GM21390 (cell line): ENCODE measurements around the gene PITPNM3.
"Not testable (repeated sequence)": the region's sequence is repeated elsewhere in the genome, so short reads cannot be mapped to it uniquely, and the experiment has no call there.

Source experiments
- ATAC-seq: cut with Tn5 transposase; IDR thresholded peaks from one replicate; pipeline ENCODE4 v1.9.1; 2021; ENCODE audit not compliant: unreplicated experiment

PITPNM3 gene

DNA sequence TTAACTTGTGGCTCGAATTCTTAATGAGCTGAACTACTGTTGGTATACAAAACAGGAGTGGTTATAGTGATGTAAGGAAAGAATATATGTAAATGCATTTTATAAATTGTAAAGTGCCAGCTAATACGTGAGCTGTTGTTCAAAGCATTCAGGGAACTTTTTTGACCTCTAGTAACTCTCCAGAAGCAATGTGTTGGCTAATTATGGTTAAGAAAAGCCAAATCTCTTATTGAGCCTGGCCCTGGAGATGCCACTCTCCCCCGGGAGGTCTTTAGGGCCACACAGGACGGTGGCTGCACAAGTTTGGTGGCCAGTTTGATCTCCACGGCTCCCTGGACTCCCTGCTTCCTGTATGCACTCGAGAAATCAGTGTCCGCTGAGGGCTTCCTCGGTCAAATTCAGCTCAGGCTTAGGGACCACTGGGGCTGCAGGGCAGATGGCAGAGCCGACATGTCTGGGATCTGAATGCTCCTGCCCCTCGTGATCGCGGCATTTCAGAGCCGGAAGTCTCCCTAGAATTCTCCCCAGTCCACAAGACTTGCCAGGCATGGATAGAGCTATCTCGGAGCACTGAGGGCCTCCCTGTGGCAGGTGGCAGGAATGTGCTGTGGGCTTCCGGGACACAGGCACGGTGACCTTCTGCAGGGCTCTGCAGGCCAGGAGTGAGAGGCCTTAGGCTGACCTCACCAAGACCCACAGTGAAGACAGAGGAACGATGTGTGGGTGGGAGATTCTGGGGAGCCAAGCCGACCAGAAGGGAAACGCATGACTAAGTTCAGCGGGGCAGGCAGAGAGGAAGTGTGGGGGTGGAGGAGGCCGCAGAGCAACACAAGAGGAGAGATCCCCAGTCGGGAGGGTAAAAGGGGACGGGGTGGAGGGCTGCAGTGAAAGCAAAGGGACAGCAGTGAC, 18.6 kb upstream of the PITPNM3 start:
- no peak for ATAC-seq

DNA sequence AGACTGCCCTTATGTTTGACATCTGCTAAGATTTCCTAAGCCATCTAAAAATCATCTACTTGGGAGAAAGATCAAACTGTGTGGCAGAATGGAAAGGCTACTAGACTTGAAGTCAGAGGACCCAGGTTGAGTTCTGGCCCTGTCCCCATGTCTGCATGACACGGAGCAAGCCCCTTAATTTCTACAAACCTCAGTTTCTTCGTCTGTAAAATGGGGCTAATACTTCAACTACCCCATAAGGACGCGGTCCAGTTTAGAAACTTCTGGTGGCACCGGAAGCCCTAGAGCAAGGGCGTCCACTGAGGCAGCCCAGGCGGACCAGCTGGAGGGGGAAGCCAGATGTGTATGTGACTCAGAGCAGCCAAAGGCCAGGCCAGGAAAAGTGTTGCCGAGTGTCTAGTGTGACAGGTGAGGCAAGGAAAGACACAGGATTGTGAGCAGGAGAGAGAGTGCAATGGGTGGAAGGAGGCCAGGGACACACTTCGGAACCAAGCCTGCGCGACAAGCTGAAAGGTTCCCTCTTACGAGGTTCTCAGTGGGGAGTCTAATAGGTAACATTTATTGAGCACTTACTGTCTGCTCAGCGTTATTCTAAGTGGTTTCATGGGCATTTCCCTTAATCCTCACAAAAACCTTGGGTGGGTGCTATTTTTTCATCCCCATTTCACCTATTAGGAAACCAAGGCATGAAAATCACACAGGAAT, 17.8 kb upstream of the PITPNM3 start:
- ATAC-seq = no peak

DNA sequence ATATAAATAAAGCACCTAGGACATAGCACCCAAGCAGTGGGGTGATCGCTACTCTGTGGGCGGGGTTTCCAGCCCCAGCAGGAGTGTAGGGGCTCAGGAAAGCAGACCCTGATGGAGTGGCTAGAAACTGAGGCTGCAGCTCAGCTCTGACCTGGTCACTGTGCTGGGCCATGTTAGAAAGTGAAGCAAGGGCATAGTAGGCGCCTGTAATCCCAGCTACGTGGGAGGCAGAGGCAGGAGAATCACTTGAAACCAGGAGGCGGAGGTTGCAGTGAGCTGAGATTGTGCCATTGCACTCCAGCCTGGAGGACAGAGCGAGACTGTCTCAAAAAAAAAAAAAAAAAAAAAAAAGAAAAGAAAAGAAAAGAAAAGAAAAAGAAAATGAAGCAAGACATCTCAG, 17.1 kb upstream of the PITPNM3 start:
- ATAC-seq = not testable (repeated sequence)

DNA sequence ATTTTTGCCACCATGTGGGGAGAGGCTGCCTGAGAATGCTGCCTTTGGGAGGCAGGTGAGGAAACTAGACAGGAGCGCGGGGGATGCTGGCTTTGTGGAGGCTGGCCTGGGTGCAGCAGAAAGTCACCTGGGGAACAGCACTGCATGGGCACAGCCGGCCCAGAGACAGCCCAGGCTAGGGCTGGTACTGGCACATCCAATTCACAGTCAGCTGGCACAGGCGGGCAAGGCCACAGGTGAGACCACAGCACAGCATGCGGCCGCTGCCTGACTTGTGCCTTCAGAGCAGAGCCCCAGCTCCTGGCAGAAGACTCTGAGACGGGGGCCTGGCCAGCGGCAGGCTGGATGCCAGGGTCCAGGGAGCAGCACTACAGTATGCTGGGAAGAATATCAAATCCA, 16.6 kb upstream of the PITPNM3 start:
- no peak for ATAC-seq

DNA sequence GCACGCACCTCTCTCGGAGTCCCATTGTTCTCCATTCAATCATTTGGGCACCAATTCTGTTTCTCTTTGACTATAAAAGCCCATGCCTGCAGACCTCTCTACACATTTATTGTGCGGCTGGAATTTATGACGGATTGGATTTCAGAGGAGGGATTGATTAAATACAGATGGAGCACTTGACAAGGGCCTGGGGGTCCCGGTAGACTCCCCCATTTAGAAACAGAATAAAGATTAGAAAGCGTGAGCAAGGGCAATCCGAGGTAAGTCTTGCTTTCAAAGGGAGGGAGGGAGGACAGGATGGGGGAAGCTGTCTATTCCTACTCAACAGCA, 15.1 kb upstream of the PITPNM3 start:
- ATAC-seq = no peak

DNA sequence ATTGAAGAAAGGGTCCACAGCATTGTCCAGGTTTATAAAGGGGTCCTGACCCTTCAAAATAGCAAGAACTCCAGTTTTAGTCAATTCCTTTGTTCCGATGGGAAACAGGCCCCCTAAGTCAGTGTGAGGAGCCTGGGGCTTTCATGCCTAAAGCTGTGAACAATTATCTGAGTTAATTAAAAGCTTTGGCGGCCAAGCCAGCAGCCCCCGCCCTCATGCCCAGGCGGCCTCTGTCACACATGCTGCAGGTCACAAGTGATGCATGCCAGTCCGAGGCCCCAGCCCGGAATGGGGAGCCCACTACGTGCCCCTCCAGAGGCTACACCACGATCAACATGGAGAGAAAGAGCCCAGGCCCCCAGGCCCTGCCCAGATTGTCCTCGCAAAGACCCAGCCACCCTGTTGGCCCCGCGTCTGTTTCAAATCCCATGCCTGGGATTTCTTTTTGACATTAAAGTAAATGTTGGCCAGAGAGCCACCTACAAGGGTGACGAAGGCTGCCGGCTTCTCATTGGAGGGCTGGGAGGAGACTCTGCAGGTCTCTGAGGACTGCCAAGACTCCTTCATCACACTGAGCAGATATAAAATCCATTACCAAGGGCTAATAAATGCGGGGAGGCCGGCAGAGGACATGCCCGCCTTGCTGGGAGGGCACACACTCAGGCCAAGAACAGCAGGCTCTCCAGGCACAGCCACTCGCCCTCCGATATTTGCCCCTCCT, 14.5 kb upstream of the PITPNM3 start:
- no peak for ATAC-seq

DNA sequence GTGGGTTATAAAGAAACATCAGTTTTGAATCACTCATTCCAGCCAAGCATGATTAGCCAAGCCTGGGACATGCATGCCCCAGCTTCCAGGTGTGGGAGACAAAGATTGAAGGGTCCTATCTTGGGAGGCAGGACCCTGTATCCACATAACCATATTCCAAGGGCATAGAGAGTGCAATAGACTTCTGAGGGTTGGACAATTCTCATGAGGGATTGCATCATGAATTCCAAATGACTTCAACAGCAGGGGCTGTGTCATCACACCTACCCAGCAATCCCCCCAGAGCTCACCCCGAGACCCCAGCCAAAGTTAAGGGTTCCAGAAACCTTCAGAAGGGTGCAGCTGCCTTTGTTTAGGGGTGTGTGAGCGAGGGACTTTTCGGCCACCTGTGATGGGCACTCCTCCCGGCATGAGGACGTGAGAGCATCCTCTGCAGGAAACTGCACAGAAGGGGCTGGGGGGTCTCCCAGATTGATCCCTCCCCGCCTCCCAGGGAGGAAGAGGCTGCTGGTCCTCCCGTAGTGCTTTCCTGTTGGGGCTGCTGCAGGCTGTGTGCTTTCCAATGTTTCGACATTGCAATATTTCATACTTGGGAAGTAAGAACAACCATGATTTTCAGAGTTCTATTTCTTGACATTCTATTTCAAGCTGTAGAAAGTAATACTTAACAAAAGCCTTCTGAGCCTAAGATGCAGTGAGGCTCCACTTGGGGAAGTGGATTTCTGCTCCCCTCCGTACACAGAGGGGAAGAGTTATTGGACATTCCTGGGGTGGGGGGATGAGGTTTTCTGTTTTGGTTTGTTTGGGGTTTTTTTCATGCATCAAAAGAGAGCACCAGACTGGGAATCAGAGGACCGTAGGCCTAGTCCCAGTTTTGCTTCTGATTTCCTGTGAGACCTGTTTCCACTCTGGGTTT, 13.3 kb upstream of the PITPNM3 start:
- no peak for ATAC-seq

DNA sequence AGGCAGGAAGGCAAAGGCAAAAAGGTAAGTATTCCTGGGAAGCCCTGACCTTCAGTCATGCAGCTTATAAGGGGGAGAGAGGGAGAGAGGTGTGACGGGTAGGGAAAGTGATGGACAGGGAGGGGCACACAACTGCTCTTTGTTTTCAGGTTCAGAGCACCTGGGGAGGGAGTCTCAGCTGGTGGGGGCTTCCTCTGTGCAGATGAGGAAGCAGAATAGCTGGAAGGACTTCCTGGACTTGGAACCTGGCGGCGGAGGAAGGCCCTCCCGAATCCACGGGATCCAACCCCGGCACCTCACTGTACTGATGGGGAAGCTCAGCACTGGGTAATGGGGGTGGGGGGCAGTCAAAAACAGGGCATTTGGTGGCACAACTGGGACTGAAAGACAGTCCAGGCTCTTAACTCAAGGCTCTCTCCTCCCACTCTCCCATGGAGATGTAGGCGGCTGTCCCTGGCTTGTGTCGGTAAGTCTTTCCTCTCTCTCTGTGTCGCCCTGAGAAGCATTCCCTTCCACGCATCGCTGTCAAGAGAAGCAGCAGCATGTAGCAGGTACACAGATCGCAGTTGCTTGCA, 11.9 kb upstream of the PITPNM3 start:
- no peak for ATAC-seq

DNA sequence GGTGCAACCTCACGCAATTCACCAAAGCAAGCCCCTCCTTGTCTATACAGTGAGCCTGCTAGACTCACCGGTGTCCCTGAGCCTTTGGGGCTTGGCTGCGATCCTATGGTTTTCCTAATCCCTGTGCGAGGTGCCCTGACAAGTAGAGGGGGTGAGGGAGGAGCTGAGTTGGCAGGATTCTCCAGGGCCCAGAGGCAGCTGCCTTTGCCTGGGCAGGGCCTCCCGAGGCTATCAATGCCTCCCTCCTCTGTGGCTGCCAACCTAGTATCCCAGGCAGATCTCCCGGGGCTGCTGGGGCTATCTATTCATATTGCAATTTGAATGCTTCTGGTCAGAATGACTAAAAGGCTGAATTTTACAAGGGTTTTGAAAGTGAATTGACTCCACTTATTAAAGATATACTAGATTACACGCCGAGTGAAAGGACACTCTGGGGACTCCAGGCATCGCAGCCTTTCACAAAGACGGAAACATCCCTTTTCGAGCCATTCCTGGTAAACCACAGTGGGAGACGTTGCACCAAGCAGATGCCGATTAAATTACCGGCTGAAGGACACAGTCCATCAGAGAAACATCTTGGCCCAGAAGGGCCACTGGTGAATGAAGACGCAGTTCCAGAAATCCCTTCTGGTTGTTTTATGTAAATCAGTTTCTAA, 11.3 kb upstream of the PITPNM3 start:
- ATAC-seq = no peak

DNA sequence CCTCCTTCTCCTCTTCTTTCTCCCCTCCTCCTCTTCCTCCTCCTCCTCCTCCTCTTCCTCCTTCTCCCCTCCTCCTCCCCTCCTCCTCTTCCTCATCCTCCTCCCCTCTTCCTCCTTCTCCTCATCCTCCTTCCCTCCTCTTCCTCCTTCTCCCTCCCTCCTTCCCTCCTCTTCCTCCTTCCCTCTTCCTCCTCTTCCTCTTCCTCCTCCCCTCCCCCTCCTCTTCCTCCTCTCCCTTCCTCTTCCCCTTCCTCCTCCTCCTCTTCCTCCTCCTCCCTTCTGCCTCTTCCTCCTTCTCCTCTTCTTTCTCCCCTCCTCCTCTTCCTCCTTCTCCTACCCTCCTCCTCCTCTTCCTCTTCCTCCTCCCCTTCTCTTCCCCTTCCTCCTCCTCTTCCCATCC, 5.1 kb upstream of the PITPNM3 start:
- ATAC-seq = no peak

DNA sequence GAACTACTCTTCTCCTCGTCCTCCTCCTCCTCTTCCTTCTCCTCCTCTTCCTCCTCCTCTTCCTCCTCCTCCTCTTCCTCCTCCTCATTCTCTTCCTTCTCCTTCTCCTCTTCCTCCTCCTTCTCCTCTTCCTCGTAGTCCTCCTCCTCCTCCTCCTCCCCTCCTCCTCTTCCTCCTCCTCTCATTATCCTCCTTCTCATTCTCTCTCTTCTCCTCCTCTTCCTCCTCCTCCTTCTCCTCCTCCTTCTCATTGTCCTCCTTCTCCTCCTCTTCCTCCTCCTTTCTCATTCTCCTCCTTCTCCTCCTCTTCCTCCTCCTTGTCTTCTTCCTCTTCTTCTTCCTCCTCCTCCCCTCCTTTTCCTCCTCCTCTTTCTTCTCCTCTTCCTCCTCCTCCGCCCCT, 4.1 kb upstream of the PITPNM3 start:
- no peak for ATAC-seq

DNA sequence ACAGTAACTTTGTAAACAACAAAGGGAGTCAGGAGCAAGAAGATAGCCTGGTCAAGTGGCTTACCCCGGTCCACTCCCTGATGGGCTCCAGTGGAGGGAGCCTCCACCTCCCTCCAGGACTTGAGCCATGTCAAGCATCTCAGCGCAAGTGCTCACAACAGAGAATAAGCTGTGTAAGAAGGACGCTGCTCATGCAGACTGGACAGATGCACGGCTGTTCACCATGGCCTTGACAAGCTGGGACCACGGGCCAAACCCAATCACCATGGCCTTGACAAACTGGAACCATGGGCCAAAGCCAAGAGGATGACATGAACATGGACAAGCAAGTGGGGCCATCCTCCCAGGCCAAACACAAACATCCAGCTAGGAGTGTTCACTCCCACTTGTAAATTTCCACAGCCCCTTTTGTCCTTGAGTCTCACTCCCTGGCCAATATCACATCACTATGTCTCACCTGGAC, 3.4 kb upstream of the PITPNM3 start:
- ATAC-seq = no peak

DNA sequence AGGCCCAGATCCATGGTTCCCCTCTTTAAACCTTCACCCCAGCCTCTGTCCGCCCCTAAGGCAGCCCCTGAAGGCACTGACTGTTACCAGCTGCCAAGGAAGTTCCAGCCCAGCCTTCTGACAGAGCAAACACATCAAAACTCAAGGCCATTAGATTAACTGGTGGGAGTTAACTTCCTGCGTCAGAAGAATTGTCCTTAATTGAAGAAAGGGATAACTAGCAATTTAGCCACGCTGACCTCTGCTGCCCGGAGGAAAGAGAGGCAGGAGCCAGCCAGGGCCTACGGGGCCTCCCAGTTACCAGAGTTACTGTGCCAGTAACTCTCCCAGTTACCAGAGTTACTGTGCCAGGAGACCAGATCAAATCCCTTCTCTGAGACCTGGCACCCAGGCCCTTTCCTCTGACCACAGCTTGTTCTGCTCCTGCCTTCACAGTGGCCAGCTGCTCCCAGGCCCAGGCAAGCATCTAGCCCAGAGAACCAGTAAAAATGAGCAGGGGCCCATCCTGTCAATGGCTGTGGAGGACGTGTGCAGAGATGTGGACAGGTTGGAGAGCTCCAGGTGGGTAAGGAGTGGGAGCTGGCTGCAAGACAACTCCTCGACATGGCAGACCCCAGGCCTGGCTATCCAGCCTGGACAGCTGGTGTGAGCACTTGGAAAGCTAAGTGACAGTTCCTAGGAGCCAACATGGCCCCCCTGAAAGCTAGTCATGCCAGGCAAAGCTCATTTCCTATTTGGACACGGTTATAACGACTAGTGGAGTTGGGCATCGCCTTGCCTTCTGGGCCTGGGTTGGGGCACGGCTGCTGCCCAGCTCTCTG, 2.8 kb upstream of the PITPNM3 start:
- ATAC-seq = no peak

DNA sequence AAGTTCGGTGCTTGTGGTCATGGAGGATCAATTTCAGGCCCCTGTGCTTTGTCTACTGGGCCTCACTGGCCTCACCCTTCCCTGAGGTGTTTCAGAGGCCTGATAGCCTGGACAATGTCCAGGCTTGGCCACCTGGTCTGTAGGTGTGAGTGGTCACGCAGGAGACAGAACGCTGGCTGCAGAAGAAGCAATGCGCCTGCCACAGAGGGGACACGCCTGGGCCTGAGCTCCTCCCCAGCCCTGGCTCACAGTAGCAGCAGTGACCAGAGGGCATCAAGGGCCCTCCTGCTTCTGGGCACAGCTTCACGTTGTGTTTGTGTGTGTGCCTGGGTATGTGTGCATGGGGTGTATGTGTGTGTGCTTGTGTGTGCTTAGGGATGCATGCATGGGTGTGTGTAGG, 1.9 kb upstream of the PITPNM3 start:
- no peak for ATAC-seq

DNA sequence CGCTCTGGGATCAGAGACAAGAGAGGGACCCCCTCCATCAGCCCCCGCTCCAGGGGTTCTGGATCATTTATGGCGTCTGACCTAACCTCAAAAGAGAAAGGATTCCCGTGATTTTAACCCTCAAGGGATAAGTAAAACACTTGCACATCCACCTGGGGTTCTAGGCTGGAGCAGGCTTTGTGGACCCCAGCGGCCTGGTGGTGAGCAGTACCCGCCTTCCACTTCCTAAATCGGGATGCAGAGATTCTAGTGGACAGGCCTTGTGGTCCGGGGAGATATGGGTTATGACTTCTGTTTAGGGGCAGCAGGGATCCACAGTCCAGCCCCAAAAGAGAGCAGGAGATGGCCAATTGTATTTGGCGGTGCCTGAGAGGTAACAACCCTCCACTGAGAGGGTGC, 684 bp upstream of the PITPNM3 start:
- ATAC-seq = no peak

DNA sequence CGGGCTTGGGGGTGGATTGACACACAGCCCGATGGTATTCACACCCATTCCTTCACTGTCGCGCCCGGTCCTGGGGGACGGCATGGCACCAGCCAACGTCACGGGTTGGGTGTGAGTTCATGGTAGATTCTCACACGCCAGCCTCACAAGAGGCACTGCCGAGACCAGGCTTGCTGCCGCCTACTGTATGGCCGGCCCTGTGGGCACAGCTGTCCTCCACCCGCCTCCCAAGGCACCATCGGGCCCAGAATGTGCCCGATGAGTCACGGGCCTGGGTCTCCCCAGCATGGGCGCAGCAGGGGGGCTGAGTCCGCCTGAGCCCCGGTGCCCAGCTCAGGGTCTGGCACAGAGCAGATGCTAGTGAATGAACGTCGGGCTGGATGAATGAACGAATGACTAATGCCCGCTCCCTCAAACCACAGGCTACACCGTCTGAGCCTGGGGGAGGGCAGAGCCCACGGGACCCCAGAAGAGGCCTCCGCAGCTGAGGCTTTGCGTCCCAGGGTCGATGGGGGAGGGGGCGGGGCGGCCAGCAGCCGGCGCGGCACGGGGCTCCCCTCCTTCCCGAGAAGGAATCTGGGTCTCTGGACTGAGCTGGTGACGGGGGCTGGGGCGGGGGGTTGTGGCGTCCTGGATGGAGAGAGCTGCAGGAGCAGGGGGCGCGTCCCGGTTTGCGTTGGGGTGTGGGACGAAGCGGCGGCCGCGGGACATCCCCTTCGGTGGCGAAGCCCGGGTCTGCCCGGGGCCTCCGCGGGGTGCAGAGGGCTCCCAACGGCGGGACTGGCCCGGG, 829 bp downstream of the PITPNM3 start:
- no peak for ATAC-seq

DNA sequence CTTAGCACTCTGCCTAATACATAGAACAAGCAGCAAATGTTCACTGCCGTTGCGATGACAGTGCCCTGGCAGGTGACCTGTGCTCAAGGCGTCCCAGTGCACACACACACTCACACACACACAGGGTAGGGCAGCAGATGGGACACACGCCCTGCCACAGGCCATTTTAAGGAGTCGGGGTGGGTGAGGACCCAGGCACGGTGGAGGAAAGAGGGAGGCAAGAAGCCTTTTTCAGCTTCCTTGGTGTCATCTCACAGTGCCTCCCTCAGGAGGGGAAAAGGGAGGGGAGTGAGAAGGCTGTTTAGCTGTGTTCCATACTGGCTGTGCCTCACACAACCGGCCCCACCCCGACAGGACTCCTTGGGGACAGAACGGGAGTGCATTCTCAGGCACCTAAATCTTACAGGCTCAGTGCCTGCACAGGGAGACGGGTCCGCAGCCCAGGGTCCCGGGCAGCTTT, 1.5 kb downstream of the PITPNM3 start:
- ATAC-seq = no peak

DNA sequence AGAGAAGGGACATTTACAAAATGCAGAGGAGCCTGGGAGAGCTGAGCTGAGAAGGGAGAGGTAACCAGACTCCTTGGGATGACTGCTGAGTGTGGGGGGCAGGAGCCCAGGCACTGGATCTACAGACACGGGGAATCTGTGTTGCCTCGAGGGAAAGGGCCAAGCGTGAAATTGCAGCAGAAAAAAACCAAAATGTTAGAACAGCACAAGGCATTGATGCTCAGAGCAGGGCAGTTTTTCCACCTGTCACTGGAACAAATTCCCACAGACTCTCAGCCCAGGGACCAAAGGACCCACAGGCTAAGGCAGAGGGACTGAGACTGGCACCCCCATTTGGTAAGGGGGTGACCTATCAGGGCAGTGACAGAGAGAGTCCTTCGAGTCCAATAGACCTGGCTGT, 2.0 kb downstream of the PITPNM3 start:
- no peak for ATAC-seq
